ENCODE measurements around the gene CYB561A3. TPM values are rescaled to one million over a fixed set of nuclear protein-coding genes. Genes with fewer than 3 reads are reported as not detected.

The CYB561A3 gene
- total RNA-seq, 1 experiment from 2014 or later, result 21.7 TPM

DNA sequence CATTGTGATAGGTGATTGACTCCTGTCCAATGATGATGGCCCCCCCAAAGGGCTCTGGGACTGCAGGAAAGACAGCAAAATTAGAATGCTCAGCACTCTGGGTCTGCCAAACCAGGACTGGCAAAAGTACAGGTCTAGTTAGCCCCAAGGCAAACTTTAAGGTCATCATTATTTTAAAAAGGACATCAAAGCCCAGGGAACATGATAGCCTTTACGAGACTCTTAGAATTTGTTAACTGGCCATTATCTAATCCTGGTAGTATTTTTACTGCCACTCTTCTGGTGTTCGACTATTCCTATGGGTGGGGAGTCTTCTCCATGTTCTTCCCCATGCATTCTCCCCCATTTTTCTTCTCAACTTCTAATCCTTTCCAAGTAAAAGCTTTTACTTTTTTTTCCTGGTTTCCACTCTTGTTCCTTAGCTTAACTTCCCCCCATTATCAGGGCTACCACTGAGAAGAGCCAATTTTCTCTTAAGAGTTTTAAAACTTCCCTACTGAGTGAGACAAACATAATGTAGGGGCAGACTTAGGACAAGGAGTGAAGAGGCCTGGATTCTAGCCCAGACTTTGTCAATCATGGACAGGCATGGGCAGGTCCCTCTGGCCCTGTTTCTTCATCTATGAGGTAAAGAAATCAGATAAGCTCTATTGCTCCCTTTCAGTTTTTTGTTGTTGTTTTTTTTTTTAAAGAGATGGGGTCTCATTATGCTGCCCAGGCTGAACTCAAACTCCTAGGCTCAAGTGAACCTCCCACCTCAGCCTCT is 35.9 kb downstream of the CYB561A3 start:
- H2BK20ac ChIP-seq (ENCODE audit: low read depth, low read length, poor library complexity, severe bottlenecking), result no peak overlapping the region
- no peaks in the 10 kb centered on the region for H3K79me1 ChIP-seq (ENCODE audit: insufficient read depth, low read depth, low read length, poor library complexity, severe bottlenecking)
- H2BK120ac ChIP-seq (ENCODE audit: low read depth, low read length, poor library complexity, severe bottlenecking), result no peak overlapping the region
- H3K79me2 ChIP-seq (ENCODE audit: insufficient read depth, low read length), result peaks cover 10% of the 10 kb centered on the region; the same call in 1 of the 2 replicates
- no peak overlapping the region for H3K27ac ChIP-seq (ENCODE audit: insufficient read length, low read depth, low read length)
- Mint-ChIP-seq H3K36me3 (ENCODE audit: insufficient read depth in 1 of 3, low read depth in 3 of 3) (peaks cover 50 to 89% (median 87%) of the 10 kb centered on the region in 3 experiments; a peak in 6 of 7 replicates), H3K9me3 (no peaks in the 10 kb centered on the region), H3K4me3 (no peak overlapping the region), H3K27me3 (ENCODE audit: low read depth) (no peaks in the 10 kb centered on the region), H3K27ac (no peak overlapping the region), H3K4me1 (peaks cover under 1 to 1% of the 10 kb centered on the region in 2 experiments; a peak in 1 of 4 replicates)
- DNase-seq, result no peak
- H3K23me2 ChIP-seq (ENCODE audit: insufficient read length, low read depth, low read length, poor library complexity, severe bottlenecking), result no peaks in the 10 kb centered on the region
- no peak overlapping the region for H2BK15ac ChIP-seq (ENCODE audit: low read depth, low read length)
- no peak overlapping the region for H3K56ac ChIP-seq (ENCODE audit: insufficient read length, low read depth, low read length)
- no peaks in the 10 kb centered on the region for H4K20me1 ChIP-seq (ENCODE audit: control insufficient read depth, insufficient read depth, insufficient read length)
- no peak overlapping the region for H2AK5ac ChIP-seq (ENCODE audit: insufficient read length, low read length)
- H3K14ac ChIP-seq (ENCODE audit: insufficient read depth, low read length), result no peak overlapping the region
- no peak overlapping the region for H3K18ac ChIP-seq (ENCODE audit: insufficient read length, low read depth, low read length)
- no peak overlapping the region for H2BK12ac ChIP-seq (ENCODE audit: insufficient read length, low read depth, low read length)
- TF ChIP-seq, protein P1, sequence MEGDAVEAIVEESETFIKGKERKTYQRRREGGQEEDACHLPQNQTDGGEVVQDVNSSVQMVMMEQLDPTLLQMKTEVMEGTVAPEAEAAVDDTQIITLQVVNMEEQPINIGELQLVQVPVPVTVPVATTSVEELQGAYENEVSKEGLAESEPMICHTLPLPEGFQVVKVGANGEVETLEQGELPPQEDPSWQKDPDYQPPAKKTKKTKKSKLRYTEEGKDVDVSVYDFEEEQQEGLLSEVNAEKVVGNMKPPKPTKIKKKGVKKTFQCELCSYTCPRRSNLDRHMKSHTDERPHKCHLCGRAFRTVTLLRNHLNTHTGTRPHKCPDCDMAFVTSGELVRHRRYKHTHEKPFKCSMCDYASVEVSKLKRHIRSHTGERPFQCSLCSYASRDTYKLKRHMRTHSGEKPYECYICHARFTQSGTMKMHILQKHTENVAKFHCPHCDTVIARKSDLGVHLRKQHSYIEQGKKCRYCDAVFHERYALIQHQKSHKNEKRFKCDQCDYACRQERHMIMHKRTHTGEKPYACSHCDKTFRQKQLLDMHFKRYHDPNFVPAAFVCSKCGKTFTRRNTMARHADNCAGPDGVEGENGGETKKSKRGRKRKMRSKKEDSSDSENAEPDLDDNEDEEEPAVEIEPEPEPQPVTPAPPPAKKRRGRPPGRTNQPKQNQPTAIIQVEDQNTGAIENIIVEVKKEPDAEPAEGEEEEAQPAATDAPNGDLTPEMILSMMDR (conservative IDR thresholded peaks at IDR 0.05), result no peak
- no peak overlapping the region for H2BK5ac ChIP-seq (ENCODE audit: insufficient read length, low read length)
- H3K23ac ChIP-seq (ENCODE audit: insufficient read length, low read depth, low read length), result no peak overlapping the region
- WGBS (ENCODE audit: extremely low coverage, insufficient read length, low lambda C conversion rate), result no CpG with 5 or more reads among the region's 2 CpGs
- H2AFZ ChIP-seq (ENCODE audit: low read length), result no peak overlapping the region
- H3K27me3 ChIP-seq (ENCODE audit: insufficient read depth, low read length), result no peaks in the 10 kb centered on the region; the same call in 1 of the 2 replicates
- H3K9me3 ChIP-seq (ENCODE audit: control insufficient read depth, low read depth, low read length), result no peaks in the 10 kb centered on the region
- H4K91ac ChIP-seq (ENCODE audit: insufficient read length, low read depth, low read length), result no peak overlapping the region
- no peak overlapping the region for H3K4me2 ChIP-seq (ENCODE audit: insufficient read depth, insufficient read length, low read length)
- H3K9ac ChIP-seq (ENCODE audit: extremely low read depth, insufficient read length, low read length), result no peak overlapping the region
- no peak overlapping the region for H4K8ac ChIP-seq (replicated peaks; ENCODE audit: insufficient read length, low read depth, low read length)
- H4K5ac ChIP-seq (ENCODE audit: insufficient read length, low read depth, low read length), result no peak overlapping the region
- H3T11ph ChIP-seq (ENCODE audit: low read length), result no peak overlapping the region
- no peaks in the 10 kb centered on the region for H3K4me1 ChIP-seq (ENCODE audit: insufficient read depth, low read length)
- no peak overlapping the region for H3K4ac ChIP-seq (ENCODE audit: low read depth, low read length)
